Fibroblast of lung (primary cell): ENCODE data around the gene CTSZ. TPM values are rescaled to one million over a fixed set of nuclear protein-coding genes. Genes with fewer than 3 reads are reported as not detected.

Experiments
- DNase-seq, 2 donors: peaks; one replicate each; pipeline versions ENCODE4 v3.0.0 to v3.0.0-alpha.2; 2010; ENCODE audit warnings: low read depth in 2 of 2
- H2AFZ ChIP-seq: 2 replicates; pipeline ENCODE4 v1.5.1; 2012; ENCODE audit warnings: low read length, control low read depth, inconsistent platforms
- H3K27ac ChIP-seq: 2 replicates; pipeline ENCODE4 v1.5.1; 2011; ENCODE audit warnings: low read length, control low read depth; ENCODE audit not compliant: insufficient read depth
- H3K27me3 ChIP-seq: 2 replicates; pipeline ENCODE4 v1.5.1; 2011; ENCODE audit warnings: mild to moderate bottlenecking, low read length; ENCODE audit not compliant: control insufficient read depth, insufficient read depth
- H3K36me3 ChIP-seq: 2 replicates; pipeline ENCODE4 v1.5.1; 2011; ENCODE audit warnings: low read length; ENCODE audit not compliant: control insufficient read depth, insufficient read depth
- H3K4me1 ChIP-seq: 2 replicates; pipeline ENCODE4 v1.5.1; 2011; ENCODE audit warnings: low read length; ENCODE audit not compliant: control insufficient read depth, insufficient read depth; ENCODE audit errors: extremely low read depth
- H3K4me2 ChIP-seq: 2 replicates; pipeline ENCODE4 v1.5.1; 2011; ENCODE audit warnings: low read length, control low read depth; ENCODE audit not compliant: insufficient read depth; ENCODE audit errors: extremely low read depth
- H3K4me3 ChIP-seq, 4 experiments: fragments of 200-600 bp in 1 of 4; sonication (generic) in 1 of 4; replicated peaks in 1 of 4; 2 replicates each; pipeline ENCODE4 v1.5.1; 2011 to 2016; ENCODE audit warnings: low read length in 4 of 4, low read depth in 3 of 4, mild to moderate bottlenecking in 3 of 4, control low read depth in 2 of 4, inconsistent platforms in 1 of 4, mixed read lengths in 1 of 4; ENCODE audit not compliant: insufficient read depth in 1 of 4; ENCODE audit errors: control extremely low read depth in 1 of 4
- H3K79me2 ChIP-seq: 2 replicates; pipeline ENCODE4 v1.5.1; 2012; ENCODE audit warnings: mild to moderate bottlenecking, low read length, inconsistent platforms; ENCODE audit not compliant: control insufficient read depth, insufficient read depth
- H3K9ac ChIP-seq: 2 replicates; pipeline ENCODE4 v1.5.1; 2011; ENCODE audit warnings: mild to moderate bottlenecking, low read length, control low read depth; ENCODE audit not compliant: insufficient read depth
- H3K9me3 ChIP-seq: 2 replicates; pipeline ENCODE4 v1.5.1; 2012; ENCODE audit warnings: low read depth, low read length; ENCODE audit not compliant: control insufficient read depth, insufficient read depth
- H4K20me1 ChIP-seq: 2 replicates; pipeline ENCODE4 v1.5.1; 2011; ENCODE audit warnings: low read length; ENCODE audit not compliant: control insufficient read depth, insufficient read depth; ENCODE audit errors: extremely low read depth
- CTCF ChIP-seq, 2 donors: IDR thresholded peaks in 1 of 2; conservative IDR thresholded peaks in 1 of 2; 1 replicate in 1 of 2; 2 replicates in 1 of 2; pipeline ENCODE4 v1.5.1; 2011 to 2012; ENCODE audit warnings: low read length in 2 of 2, control low read depth in 1 of 2, inconsistent platforms in 1 of 2, low read depth in 1 of 2, mild to moderate bottlenecking in 1 of 2
- EZH2 ChIP-seq: IDR thresholded peaks from 2 replicates; pipeline ENCODE4 v1.5.1; 2012; ENCODE audit warnings: low read length, control low read depth, mild to moderate bottlenecking; ENCODE audit errors: missing control alignments
- polyA plus RNA-seq, 2 donors: library from polyadenylated mRNA; depleted of rRNA in 1 of 2; stranded (reverse) in 1 of 2; unstranded in 1 of 2; fragments of >200 nt; gene quantifications; 2 replicates each; pipeline ENCODE4 v1.2.1, GENCODE V29; 2011 to 2012; ENCODE audit warnings: missing spikeins in 1 of 2
- total RNA-seq: library from RNA; depleted of rRNA; stranded (reverse); fragments of >200 nt; gene quantifications from 2 replicates; pipeline ENCODE4 v1.2.1, GENCODE V29; 2014

CTSZ gene
- total and polyA plus RNA-seq, 2 donors (not counting 1 experiment from before 2014, with no cell fraction given): 201 to 250 TPM

GRCh38 chr20:59017493-59018231 lies 10.6 kb upstream of the CTSZ start:
- Histone ChIP-seq H3K27ac (no peak overlapping the region), H3K9ac (no peak overlapping the region), H3K4me2 (no peak overlapping the region), H3K4me3 (no peak overlapping the region), H4K20me1 (no peaks in the 10 kb centered on the region), H3K36me3 (no peaks in the 10 kb centered on the region), H2AFZ (no peak overlapping the region), H3K9me3 (no peaks in the 10 kb centered on the region), H3K27me3 (no peaks in the 10 kb centered on the region), H3K4me1 (no peaks in the 10 kb centered on the region), H3K79me2 (no peaks in the 10 kb centered on the region)
- DNase-seq: no peak
- TF ChIP-seq EZH2: no peak
- TF ChIP-seq CTCF (conservative IDR thresholded peaks at IDR 0.05 in 1 of 2, IDR thresholded peaks at IDR 0.05 in 1 of 2; ENCODE audit: low read depth in 1 of 2, low read length in 2 of 2): no peak

- Histone ChIP-seq H3K4me3 (no peak overlapping the region), H3K9ac (no peak overlapping the region), H3K27ac (no peak overlapping the region), H2AFZ (no peak overlapping the region), H3K4me1 (no peaks in the 10 kb centered on the region), H4K20me1 (no peaks in the 10 kb centered on the region), H3K9me3 (no peaks in the 10 kb centered on the region), H3K79me2 (no peaks in the 10 kb centered on the region), H3K36me3 (no peaks in the 10 kb centered on the region), H3K4me2 (no peak overlapping the region), H3K27me3 (no peaks in the 10 kb centered on the region)
- TF ChIP-seq EZH2: no peak
- no peak for TF ChIP-seq CTCF (conservative IDR thresholded peaks at IDR 0.05 in 1 of 2, IDR thresholded peaks at IDR 0.05 in 1 of 2; ENCODE audit: low read depth in 1 of 2, low read length in 2 of 2)
- peak in 1 of 2 donors; percentile 43 for DNase-seq
Observed at GRCh38 chr20:59016795-59017492, 9.9 kb upstream of the CTSZ start.

- H2AFZ ChIP-seq: no peak overlapping the region
- peaks cover 7% of the 10 kb centered on the region for H3K4me1 ChIP-seq
- no peak overlapping the region for H3K4me3 ChIP-seq
- H4K20me1 ChIP-seq: no peaks in the 10 kb centered on the region
- no peaks in the 10 kb centered on the region for H3K36me3 ChIP-seq
- H3K27ac ChIP-seq: no peak overlapping the region
- no peaks in the 10 kb centered on the region for H3K9me3 ChIP-seq
- DNase-seq: no peak
- no peaks in the 10 kb centered on the region for H3K79me2 ChIP-seq
- no peak overlapping the region for H3K9ac ChIP-seq
- no peaks in the 10 kb centered on the region for H3K27me3 ChIP-seq
- no peak overlapping the region for H3K4me2 ChIP-seq
- no peak for TF ChIP-seq EZH2
- TF ChIP-seq CTCF (conservative IDR thresholded peaks at IDR 0.05 in 1 of 2, IDR thresholded peaks at IDR 0.05 in 1 of 2; ENCODE audit: low read depth in 1 of 2, low read length in 2 of 2): no peak
Observed at GRCh38 chr20:59015812-59016711, 9.0 kb upstream of the CTSZ start.
